Activated CD4-positive, alpha-beta T cell treated with anti-CD3 and anti-CD28 coated beads, Interleukin-10, Interleukin-2, amounts not matched to agents 100 ng/mL and 50 ng/mL, durations not matched to agents 16 hours and 8 hours (primary cell): ENCODE results near the gene CACNA1C.
A peak's percentile ranks its signal among the peaks of the same experiment; 100 is the strongest.

Source experiments
- DNase-seq: peaks from one replicate; pipeline ENCODE4 v3.0.0-alpha.2; 2020

The CACNA1C gene

DNA sequence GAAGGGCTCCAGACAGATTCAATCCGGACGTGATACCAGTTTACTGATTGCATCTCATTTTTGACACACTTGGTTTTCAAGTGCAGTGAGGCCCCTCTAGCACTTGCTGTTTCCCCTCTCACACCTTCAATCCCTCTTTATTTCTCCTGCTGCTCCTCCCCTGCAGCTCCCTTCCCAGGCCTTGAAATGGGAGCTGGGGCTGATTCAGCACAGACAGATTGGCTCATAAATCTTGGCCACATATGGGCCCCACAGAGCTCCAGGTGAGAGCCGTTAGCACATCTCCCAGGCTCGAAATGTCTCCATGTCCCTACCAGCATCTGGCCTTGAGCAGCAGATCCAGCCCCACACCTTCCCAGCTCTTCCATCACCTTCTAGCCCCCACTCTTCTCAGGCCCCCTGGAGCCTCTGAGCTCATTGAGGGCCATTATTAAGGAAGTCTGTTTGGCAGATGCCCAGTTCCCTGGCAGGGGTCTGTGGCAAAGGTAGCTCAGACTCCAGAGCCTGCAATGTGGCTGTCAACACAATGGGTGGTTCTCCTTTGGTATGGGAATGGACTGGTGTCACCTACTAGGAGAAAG is 521.7 kb downstream of the CACNA1C start:
- DNase-seq, result no peak

DNA sequence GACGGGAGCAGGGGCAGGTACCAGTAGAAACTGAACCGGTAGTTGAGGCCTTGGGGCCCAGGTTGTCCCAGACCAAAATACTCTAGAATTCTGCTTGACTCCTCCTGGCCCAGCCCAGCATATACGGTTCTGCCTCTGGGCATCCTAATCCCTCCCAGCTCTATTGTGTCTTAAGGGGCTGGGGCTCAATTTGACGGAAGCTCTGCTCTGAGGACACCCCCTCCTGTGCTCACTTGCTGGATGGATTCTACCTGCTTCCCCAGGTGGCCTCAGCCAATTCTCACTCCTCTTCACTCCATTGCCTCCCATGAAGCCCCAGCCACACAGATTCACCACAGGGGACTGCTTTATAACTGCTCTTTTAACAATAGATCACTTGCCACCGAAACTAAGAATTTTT is 522.5 kb downstream of the CACNA1C start:
- DNase-seq, result no peak

DNA sequence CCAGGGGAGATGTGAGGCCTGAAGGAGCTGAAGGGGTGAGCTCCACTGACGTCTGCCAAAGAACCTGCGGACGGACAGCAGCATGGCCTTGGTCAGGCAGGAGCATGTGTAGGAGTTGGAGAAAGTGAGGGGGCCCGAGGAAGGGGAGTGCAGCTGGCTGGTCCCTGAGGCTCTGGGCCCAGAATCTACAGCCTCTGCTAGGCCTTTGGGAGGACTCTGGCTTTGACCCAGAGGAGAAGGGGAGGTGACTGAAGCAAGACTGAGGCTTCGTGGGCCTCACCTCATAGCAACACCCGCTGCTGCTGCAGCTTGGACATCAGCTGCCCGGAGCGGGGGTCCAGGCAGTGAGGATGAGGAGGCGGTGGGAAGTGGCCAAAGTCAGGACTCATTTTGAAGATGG is 525.4 kb downstream of the CACNA1C start:
- DNase-seq, result no peak

DNA sequence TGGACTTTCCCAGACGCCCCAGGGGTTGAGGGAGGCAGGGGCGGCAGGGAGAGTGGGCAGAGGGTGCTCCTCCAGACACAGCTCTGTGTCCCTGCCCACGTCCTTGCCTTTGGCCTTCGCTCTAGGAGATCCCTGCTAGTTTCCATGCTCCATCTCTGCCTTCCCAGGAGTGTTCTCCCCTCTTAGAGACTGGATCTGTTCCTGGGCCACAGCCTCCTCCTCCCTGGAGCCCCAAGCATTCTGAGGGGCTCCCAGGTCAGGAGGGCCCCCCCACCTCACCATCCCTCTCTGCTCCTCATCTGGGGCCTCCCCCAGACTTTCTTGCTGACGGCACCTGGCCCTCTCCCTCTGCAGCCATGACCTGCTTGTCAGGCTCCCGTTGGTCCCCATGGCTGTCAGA is 526.0 kb downstream of the CACNA1C start:
- DNase-seq, result no peak

DNA sequence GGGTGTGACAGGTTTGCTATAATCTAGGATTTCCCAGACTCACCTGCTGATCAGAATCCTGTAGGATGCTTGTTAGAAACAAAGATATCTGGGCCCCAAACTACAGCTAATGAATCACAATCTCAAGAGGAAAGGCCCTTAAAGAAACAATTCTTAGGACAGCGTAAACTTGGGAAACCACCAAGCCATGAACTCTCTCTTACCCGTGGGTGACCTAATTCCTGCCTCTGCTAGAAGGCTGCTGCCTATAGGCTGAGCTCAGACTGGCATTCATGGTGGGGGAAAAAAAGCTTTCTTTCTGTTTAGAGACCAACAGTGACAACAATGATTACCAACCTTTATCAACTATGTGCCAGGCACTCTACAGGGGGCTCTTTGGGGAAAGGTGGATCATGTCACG is 528.0 kb downstream of the CACNA1C start:
- peak; percentile 7 for DNase-seq

DNA sequence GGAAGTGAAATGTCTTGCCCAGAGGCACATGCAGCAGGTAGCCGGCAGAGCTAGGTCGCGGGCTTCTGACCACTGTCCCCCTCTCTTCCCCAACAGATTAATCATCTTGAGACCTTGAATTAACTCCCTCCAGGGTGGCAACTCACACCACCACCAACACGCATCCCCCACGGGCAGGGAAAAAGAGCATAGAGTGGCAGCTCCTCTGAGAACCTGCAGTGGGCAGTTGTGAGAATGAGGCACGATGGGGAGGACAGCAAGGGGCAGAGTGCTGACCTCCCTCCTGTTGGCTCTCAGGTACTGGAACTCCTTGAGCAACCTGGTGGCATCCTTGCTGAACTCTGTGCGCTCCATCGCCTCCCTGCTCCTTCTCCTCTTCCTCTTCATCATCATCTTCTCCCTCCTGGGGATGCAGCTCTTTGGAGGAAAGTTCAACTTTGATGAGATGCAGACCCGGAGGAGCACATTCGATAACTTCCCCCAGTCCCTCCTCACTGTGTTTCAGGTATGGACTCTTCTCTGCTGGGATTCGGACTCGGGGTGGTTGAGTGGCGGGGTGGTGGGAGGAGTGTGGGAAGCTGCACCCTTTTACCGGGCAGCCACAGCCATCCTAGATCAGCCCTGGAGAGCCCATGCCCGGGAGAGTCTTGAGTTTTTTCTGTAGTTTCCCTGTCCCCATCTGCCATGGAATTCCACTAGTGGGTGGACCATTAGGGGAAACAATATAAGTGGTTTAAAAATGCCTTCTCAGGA is 528.7 kb downstream of the CACNA1C start:
- no peak for DNase-seq

DNA sequence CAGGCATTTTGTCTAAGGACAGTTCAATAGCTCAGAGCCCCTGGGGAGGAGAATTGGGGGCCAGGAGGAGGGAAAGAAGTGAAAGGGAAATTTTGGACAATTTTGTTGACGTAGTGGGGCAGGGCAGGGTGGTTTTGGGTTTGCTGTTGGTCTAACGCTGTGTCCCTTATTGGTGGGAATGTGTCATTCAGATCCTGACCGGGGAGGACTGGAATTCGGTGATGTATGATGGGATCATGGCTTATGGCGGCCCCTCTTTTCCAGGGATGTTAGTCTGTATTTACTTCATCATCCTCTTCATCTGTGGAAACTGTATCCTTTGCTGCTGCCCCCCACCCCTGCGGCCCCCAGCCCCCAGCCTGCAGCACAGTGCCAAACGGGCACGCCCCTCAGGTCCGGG is 529.8 kb downstream of the CACNA1C start:
- no peak for DNase-seq

DNA sequence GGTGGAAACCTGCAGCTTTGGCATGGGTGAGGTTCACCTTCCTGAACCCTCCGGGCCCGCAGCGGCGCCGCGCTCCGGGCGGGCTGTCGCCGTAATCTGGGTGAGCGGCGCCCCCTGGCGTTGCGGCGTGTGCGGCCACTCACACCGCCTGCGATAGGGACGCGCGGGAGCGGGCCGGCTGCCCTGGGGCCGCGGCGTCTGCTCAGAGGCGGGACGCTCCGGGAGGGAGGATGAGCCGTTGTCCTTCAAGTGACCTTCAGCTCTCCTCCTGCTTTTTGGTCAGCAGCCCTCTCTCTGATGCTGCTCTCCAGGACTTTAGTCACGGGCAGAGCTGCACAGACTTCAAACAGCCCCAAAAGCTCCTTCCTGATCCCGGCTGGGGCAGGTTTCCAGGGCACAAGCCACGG is 530.3 kb downstream of the CACNA1C start:
- DNase-seq, result peak; percentile 80

DNA sequence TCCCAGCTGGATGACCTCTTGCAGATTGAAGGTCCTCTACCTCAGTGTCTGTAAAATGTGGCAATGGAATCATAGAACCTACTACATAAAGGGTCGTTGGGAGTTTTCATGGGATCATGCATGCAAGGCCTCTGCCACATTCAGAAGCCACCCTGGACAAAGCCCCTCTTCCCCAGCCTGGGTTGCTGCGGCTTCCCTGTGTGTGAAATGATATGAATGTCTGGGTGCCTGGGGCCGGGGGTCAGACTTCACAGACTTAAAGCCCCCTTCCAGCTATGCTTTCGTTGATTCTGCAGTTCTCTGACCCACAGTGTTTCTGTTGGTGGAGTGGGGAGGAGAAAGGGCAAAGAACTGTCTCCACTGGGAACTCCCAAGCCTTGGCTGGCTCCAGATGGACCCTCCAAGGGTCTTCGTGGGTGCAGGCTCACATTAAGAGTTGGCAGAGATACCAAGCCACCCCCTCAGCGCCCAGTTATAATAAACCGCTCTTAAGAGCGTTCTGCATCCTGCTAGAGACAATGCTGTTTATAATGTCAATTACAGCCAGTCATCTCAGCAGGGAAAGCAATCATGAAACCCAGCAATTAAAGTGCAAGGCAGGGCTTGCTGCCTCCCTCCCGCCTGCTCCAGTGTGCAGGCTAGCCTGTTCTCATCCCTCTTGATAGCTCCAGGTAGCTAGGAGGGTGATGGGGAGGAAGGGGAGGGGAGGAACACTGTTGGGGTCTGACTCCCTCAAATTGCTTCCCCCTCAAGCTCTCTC is 531.0 kb downstream of the CACNA1C start:
- DNase-seq, result no peak

DNA sequence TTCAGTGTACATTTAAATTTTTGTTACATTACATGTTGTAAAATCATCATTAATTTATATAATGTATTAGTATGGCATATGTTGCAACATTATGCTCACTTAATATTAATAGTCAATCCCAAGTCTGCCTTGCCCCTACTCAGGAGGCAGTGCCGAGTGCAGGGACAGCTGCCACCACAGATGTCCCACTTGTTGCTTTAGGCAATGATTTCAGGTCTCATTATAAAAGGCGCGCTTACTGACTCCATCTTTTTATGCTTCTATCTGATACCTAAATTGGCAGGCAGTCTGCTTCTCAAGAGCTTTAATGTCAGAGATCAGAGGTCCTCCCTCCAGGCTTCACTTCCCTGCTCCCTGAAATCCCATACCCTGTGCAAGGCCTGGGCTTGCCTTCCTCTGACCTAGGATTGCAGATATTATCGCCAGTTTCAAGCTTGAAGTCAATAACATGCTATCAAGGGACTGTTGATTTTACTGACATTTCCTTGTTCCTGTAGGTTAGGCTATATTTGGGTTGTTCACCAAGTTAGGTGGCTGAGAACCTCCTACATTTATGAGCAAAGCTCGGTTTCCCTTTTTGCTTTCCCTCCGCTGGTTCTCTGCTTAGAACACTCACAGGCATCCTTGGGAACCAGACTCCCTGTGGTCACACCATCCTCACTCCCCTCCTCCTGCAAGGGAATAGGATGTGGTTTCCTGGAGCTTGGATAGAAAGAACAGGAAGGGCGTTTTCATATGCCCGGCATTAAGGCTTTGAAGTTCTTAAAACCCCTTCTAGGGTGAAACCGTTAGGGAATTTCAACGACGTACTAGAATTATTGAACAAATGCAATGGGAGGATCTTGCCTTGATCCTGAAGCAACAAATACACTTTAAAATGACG is 533.6 kb downstream of the CACNA1C start:
- DNase-seq, result no peak

DNA sequence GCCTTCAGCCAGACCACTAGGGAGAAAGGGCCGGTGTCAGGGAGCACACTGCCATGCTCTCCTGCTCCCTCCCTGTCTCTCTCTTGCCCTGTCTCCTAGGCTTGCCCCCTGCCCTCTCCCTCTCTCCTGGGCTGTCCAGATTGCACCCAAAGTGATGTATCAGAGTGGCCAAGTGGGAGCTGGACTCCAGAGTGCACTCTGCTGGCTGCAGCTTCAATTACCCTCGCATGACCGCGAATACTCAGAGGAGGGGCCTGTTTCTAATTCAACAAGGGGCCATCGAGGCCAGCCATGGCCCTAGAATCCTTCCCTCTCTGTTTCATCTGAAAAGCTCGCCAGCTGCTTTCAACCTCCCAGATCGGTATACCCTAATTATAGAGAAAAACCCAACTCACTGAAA is 535.6 kb downstream of the CACNA1C start:
- DNase-seq, result no peak

DNA sequence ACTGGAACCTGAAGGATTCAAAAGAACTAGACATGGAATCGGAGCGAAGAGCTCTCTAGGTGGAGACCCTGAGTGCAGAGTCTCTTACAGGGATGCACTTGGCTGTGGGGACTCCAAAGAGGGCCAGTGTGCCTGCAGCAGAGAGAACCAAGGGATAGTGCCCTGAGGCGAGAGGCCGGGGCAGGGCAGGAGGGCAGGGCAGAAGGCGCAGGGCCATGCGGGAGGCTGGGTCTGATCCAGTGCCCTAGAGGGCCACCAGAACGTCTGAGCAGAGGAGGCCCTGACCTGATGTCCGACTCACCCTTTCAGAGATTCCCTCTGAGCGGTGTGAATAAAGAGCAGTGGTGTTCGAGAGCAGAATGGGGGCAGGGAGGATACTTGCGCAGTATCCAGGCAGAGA is 536.6 kb downstream of the CACNA1C start:
- DNase-seq, result no peak

DNA sequence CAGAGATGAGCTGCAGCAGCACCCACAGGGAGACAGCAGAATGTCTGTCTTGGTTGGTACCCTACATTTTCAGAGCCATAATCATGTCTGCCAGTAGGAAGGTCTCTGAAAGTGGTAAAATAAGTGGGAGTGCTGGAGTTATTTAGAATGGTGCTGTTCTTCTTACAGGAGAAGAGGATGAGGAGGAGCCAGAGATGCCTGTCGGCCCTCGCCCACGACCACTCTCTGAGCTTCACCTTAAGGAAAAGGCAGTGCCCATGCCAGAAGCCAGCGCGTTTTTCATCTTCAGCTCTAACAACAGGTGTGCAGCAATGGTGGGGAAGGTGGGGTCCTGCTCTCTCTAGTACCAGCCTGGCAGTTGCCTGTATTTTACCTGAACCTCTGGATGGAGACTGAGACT is 540.3 kb downstream of the CACNA1C start:
- DNase-seq, result no peak

DNA sequence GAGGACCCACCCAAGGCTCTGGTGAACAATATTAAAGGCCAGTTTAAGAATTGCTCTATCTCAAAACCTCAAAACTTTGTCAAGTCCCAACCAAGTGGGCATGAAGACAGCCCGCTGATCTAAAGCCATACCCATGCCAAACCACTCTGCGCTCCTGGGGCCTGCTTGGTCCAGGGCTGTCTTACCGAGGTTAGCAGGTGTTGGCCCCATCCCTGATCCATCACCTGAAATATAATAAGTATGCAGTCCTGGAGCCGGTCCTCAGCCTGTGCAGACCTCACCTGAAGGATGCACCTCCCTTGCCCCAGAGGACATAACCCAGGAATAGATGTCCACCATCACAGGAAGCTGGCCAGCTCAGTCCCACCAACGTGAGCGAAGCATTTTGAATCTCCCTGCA is 543.7 kb downstream of the CACNA1C start:
- no peak for DNase-seq

DNA sequence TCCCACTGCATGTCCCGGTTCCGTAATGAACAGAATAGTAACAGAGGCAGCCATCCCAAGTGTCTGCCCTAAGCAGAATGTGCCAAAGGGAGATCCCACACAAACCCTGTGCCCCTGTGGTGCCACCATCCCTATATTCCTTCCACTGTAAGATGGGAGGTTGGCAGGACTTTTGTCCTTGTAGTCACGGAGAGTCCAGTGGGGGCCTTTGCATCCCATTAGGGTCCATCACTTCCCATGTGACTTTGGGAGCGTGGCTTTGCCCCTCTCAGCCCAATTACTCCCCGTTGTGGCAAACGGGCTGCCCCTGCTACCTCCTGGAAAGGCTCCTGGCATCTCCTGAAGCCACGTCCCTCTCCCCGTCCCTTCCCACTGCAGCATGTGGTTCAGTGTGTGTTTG is 552.5 kb downstream of the CACNA1C start:
- no peak for DNase-seq

DNA sequence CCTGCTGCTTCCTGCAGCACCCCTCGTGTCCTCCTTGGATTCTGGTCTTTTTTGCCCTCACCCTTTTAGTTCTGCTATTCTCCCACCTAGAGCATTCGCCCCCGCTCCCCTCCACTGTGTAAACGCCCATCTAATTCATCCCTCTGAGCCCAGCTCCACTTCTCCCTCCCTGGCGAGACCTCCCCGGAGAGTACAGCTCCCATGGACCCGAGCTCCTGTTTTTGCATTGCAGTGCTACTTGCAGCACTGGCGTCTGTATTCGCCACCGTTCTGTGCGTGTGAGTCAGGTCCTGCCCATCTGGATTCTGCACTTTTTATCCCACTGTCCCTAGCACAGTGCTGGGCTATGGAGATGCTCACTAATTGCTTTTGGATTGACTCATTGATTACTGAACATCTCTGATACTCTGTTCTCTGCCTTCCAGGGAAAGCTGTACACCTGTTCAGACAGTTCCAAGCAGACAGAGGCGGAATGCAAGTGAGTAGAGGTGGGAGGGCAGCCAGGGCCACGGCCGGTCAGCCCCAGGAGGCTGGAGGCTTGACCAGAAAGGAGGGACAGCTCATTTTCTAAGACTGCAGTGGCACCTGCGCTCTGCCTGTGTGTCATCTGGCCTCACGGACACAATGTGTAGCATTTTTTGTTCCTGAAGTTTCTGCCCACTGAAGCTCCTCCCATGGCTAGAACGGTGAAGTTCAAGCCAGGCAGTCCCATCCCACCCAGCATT is 553.6 kb downstream of the CACNA1C start:
- DNase-seq, result no peak

DNA sequence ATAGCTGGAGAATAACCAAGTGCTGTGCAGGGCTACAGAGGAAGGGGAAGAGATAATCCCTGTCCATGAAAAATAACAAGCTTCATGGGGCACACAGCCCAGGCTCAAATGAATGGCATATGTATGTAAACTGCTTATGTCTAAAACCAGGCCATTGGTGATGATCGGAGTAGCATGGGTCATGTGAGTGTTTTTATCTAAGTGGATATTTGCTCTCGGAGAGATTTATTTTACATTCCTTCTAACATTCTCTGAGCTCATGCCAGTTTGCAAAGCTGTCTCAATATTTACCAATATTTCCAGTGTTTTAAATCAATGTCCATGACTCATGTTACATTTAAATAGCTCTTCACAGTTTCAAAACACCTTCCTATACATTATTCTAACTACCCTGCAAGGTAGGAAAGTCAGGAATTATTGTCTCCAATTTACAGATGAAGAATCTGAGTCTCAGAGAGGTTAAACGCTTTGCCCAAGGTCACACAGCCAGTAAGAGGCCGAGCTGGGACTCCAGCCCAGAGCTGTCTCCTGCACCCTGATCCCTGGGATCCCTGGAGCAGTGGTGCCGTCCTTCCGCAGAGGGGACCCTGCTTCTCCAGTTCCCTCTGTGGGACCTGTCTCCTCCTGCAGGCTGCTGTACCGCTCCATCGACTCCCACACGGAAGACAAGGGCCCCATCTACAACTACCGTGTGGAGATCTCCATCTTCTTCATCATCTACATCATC is 555.3 kb downstream of the CACNA1C start:
- no peak for DNase-seq

DNA sequence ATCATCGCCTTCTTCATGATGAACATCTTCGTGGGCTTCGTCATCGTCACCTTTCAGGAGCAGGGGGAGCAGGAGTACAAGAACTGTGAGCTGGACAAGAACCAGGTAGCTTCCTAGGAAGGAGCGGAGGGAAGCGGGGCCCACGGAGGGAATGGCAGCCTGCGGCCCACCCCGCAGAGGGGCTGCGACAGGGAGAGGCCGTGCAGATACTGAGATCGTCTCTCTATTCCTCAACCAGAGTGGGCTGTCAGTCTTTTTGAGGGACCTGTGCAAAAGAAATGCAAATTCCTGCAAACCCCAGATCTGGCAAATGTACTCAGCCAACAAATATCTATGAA is 555.8 kb downstream of the CACNA1C start:
- no peak for DNase-seq

DNA sequence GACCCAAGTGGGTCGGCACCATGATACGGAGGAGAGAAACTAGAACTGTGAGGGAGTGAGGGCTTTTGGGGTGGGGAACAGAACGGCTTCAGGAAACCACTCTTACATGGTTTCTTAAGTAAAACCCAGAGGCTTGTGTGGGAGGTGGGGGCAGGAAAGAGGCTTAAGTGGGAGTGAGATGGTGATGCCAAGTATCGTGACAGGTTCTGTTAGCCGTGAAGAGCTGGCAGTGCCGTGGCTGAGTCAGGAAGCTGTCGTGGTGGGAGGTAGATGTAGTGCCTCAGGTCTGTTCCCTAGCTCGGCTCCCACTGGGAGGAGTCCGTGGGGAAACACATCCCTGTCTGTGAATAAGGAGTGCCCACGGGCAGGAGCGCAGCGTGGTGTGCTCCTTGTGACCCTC is 556.2 kb downstream of the CACNA1C start:
- DNase-seq, result peak; percentile 16

DNA sequence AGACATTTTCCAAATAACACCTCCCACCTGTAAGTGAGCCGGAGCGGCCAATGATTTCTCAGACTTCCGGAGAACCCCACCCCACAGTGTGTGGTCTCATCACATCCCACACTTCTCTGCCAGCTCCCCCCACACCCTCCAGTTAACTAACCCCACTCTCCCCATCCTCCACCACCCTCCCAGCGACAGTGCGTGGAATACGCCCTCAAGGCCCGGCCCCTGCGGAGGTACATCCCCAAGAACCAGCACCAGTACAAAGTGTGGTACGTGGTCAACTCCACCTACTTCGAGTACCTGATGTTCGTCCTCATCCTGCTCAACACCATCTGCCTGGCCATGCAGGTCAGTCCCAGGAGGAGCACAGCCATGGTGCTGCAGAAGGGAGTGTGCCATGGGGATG is 557.6 kb downstream of the CACNA1C start:
- DNase-seq, result no peak

DNA sequence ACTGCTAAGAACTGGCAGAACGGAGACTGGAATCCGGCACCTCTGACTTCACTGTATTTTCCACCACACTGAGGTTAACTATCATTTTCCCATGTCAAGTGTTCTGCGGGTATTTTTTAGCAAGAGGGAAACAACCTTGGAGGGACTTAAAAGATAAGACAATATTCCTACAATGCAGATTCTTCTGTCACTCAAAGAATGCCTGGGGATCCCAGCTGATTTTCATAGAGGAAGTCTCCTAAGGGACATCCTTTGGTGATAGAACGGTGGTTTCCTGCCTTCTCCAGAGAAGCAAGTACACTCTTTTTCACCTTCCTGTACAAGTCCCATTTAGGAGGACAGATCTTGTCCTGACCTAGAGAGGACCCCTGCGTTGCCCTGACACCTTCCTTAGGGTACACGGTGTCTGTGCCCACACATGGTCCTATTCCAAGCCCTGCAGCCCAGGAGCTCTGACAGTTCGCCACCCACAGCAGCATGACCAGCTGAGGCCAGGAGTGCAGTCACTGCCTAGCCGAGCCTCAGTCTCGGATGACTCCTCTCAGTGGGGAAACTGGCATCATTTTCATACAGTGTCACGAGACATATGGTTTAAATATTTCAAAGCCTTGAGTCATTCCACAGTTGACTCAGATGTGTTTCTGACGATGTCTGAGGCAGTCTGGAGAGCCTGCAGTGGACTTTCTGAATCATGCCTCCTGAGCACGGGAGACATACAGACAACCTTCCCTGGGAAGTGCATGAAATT is 560.7 kb downstream of the CACNA1C start:
- peak; percentile 91 for DNase-seq
